ENCODE results near the gene LCMT1.

- TF ChIP-seq MYC (CRISPR knock-in tag; IDR thresholded peaks at IDR 0.05; ENCODE audit: borderline replicate concordance): no peak
- TF ChIP-seq EZH2 (conservative IDR thresholded peaks at IDR 0.05; ENCODE audit: low read depth, low read length): no peak
- no peak for TF ChIP-seq ZNF30 (CRISPR knock-in tag; IDR thresholded peaks at IDR 0.05)
- no peak for TF ChIP-seq POLR2A (IDR thresholded peaks at IDR 0.05; ENCODE audit: insufficient read depth in 1 of 2, low read depth in 2 of 2, low read length in 2 of 2)
- TF ChIP-seq ZNF615 (CRISPR knock-in tag; IDR thresholded peaks at IDR 0.05; ENCODE audit: borderline replicate concordance): no peak
- no peak for TF ChIP-seq SIN3A (IDR thresholded peaks at IDR 0.05; ENCODE audit: borderline replicate concordance, low read depth, low read length)
- no peak for TF ChIP-seq ESRRA (CRISPR knock-in tag; IDR thresholded peaks at IDR 0.05; ENCODE audit: low read depth)
- no peak for TF ChIP-seq DNMT1 (CRISPR knock-in tag; IDR thresholded peaks at IDR 0.05)
- no peak for TF ChIP-seq ATF1 (CRISPR knock-in tag; IDR thresholded peaks at IDR 0.05)
- TF ChIP-seq KLF9 (CRISPR knock-in tag; IDR thresholded peaks at IDR 0.05; ENCODE audit: low read depth): no peak
- no peak for TF ChIP-seq SPEN (CRISPR knock-in tag; IDR thresholded peaks at IDR 0.05; ENCODE audit: low read depth)
- TF ChIP-seq ZBTB39 (CRISPR knock-in tag; IDR thresholded peaks at IDR 0.05): no peak
Measured at GRCh38 chr16:25084797-25085196, 26.7 kb upstream of the LCMT1 start.
